ENCODE results near the gene IFT88.

Gene IFT88

DNA sequence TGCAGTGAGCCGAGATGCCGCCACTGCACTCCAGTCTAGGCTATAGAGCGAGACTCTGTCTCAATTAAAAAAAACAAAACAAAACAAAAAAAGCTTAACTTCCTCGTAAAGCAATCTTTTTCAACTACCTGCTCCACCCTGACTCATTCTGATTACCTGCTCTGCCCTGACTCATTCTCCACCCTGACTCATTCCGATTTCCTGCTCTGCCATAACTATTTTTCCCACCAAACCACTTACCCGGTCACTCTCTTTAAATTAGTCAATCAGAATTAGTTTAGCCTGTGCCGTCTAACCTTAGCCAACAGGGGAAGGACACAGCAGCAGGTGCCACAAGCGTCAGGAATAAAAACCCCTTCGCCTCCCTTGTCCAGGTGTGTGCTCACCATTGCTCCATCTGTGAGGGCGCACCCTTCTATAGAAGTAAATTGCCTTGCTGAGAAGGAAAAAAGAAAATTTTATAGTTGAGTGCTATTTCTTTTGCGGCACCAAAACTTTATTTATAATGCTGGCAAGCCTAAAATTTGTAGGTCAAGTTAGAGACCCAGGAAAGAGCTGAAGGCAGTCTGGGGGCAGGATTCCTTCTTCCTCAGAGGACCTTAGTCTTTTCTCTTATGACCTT is 1.7 kb upstream of the IFT88 start:
- no peak for DNase-seq

DNA sequence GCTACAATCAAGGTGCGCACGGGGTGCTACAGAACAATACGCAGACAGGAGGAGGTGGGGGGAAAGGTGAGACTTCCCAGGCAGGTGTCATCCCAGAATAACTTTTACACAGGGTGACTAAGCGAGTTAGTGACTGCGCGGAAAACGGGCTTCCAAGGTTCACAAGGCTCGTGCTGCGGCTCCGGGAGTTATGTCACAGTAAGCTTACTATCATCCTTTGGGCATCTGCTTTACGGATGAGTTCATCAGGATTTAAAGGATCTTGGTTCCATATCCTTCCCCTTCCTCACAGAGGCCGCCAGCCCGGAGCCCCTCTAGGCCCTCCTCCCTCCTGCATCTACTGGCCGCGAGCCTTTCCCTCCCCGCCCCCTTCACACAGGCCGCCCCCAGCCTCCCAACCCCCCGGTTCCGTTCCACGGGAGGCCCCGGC is 474 bp upstream of the IFT88 start:
- DNase-seq = peak in 1 of 2 donors; percentile 34

DNA sequence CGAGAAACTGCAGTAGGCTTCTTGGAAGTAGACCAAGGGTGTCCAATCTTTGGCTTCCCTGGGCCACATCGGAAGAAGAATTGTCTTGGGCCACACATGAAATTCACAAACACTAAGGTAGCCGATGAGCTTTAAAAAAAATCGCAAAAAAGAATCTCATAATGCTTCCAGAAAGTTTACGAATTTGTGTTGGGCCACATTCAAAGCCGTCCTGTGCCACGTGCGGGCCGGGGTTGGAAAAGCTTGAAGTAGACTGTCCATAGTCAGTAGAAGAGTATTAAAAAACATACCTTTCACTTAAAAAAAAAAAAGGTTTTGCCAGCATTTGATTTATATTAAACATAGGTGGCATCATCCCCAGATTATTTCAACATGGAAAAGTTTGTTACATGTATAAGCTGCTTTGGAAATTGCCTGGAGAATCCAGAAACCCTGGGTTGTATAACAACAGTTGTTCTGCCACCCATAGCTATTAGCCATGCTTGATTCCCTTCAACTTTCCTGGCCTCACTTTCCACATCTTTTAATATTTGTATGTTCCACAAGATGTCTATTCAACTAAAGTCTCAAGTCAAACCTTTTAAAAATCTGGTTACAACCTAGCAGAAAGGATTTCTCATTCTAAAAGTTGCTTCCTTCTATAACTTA is 1.0 kb downstream of the IFT88 start:
- DNase-seq = no peak

- no peak for DNase-seq
Observed at GRCh38 chr13:20570517-20570916, 3.6 kb downstream of the IFT88 start.

GRCh38 chr13:20571676-20572075 is 4.7 kb downstream of the IFT88 start:
- DNase-seq = no peak

GRCh38 chr13:20573186-20573585 is 6.2 kb downstream of the IFT88 start:
- DNase-seq = no peak

GRCh38 chr13:20573636-20574035 is 6.7 kb downstream of the IFT88 start:
- no peak for DNase-seq

DNA sequence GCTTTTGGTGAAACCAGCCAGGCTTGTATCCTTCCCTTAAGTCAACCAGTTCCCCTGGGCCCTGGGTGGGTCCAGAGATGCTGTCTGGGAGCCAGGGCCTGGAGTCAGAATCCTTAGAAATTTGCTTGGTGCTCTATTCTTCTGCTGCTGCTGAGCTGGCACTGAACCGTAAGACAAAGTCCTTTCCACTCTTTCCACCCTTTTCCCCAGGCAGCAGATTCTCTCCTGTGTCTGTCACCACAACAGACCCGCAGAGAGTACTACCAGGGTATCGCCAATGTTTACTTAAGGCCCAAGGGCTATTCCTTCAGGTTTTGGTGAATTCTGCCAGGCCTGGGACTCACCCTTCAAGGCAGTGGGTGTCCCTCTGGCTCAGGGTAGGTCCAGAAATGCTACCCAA is 12.2 kb downstream of the IFT88 start:
- no peak for DNase-seq

GRCh38 chr13:20580257-20580656 is 13.3 kb downstream of the IFT88 start:
- no peak for DNase-seq

DNA sequence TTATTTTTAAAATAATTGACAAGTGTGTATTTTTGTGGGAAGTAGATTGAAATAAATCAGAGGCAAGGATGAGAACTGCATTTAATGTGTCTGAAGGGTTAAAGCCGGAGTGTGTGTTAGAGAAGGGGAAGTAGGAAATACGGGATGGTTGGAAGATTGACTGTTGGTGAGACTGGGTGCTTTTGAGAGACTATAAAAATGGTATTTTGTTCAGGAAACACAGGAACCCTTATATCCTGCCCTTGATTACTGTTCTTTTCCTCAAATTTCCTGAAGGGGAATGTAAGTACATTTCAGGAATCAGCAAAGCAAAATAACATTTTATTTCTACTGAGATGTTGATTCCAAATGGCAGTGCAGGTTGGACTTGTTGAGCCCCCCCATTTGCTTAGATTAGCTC is 15.1 kb downstream of the IFT88 start:
- no peak for DNase-seq

GRCh38 chr13:20583803-20584293 is 16.9 kb downstream of the IFT88 start:
- DNase-seq = no peak

- no peak for DNase-seq
Observed at GRCh38 chr13:20585371-20585770, 18.4 kb downstream of the IFT88 start.

GRCh38 chr13:20588529-20589110 is 21.7 kb downstream of the IFT88 start:
- no peak for DNase-seq

DNA sequence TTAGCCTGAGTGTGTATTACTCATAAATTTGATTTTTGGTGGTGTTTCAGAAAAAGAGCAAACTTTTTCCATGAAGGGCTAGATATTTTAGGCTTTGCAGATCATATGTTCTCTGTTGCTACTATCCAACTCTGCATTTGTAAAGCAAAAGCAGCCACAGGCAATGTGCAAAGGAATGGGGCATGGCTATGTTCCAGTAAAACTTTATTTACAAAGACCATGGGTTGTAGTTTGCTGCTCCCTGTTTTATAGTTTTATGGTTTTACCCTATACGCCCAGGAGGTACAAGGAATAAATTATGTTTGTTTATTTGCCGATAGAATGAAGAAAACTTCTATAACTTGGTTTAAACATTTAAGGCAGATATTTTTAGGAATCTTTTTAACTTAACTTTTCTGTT is 23.6 kb downstream of the IFT88 start:
- DNase-seq = no peak

GRCh38 chr13:20592606-20593005 is 25.6 kb downstream of the IFT88 start:
- no peak for DNase-seq

DNA sequence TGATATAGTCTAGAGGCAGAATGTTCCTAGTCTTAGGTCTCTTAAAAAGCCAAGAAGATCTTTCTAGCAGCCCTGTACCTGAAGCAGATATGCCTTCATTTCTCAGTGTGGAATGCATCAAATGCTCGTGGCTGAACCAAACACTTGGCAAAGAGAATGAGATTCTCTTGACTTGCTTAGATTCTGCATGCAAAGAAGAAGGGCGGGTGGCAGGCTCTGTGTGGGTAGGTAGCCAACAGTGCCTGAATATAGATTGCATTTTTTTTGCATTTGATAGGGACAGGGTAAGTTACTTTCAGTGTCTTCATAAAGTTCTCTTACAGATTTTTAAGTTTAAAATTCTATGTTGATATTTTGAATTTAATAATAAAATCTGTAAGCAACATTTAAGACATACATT is 27.3 kb downstream of the IFT88 start:
- no peak for DNase-seq

GRCh38 chr13:20607015-20607414 is 40.1 kb downstream of the IFT88 start:
- DNase-seq = no peak

DNA sequence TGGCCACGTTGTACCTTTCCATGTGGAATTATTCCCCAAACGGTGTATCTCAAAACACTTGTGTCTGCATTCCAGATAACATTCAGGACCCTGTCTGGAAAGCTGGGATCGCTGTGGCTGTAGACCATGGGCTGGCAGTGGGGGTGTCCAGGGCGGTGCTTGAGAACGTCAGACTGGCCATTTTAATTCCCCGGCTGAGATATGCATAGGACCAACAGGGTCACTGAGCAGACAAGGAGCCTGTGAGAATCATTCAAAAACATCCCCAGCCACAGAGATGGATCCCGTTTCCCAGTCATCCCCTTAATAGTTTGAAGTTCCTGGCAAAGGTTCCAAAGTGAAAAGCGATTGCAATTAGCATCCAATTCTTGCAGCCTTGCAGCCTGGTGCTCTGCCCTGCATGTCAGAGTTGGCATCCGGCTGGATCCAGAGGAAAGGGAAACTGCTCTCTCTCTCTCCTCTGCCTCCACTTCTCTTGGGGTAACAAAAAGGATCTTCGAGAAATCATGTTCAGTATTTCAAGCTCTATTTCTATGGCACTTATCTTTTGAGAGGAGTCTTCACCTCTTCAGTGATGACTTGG is 41.6 kb downstream of the IFT88 start:
- DNase-seq = no peak

GRCh38 chr13:20609145-20609544 is 42.2 kb downstream of the IFT88 start:
- DNase-seq = no peak

- no peak for DNase-seq
Observed at GRCh38 chr13:20610006-20610405, 43.0 kb downstream of the IFT88 start.

DNA sequence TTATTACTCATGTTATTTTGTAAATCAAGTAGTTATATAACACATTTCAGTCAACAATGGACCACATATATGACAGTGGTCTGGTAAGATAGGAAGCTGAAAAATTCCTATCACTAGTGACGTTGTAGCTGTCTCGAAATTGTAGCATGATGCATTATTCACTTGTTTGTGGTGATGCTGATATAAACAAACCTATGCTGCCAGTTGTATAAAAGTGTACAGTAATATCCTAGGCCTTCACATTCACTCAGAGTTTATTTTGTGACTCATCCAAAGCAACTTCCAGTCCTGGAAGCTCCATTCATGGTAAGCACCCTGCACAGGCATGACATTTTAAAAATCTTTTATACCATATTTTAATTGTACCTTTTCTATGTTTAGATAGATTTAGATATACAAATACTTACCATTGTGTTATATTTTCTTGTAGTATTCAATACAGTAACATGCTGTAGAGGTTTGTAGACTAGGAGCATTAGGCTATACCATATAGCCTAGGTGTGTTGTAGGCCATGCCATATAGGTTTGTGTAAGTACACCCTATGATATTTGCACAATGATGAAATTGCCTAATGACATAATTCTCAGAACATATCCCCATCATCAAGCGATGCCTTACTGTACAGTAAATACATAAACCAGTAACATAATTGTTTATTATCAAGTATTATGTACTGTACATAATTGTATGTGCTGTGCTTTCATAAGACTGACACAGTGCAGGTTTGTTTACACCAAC is 49.3 kb downstream of the IFT88 start:
- DNase-seq = no peak

DNA sequence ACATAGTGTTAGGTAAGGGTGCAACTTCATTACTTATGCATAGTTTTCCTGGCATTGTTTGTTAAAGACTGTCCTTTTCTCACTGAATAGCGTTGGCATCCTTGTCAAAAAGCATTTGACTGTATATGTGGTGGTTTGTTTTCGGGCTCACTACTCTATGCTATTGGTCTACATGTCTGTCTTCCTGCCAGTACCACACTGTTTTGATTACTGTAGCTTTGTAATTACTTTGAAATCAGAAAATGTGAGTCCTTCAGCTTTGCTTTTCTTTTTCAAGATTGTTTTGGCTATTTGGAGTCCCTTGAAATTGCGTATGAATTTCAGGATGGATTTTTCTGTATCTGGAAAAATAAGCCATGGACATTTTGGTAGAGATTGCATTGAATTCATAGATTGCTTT is 56.0 kb downstream of the IFT88 start:
- no peak for DNase-seq

DNA sequence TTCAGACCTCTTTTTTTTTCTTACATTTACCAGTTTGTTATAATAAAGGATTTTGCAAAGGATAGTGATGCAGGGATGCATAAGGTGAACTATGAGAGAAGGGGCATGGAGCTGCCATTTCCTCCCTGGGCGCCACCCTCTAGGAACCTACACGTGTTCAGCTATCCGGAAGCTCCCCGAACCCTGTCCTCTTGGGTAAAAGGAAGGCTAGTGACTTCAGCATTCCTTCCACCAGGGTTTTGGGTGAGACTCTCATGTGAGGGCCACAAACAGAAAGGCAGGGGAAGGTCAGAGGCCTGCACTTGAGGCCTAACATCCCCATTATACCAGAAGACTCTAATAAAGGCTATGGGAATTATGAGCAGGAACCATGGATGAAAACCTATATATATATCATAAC is 57.3 kb downstream of the IFT88 start:
- DNase-seq = no peak

All from activated CD4-positive, alpha-beta T cell treated with anti-CD3 and anti-CD28 coated beads for 4 hours (primary cell).